Uterus (tissue), 4 donors: ENCODE measurements around the gene DLG5. TPM values are rescaled to one million over a fixed set of nuclear protein-coding genes. Genes with fewer than 3 reads are reported as not detected.

Experiments
- DNase-seq, 2 donors: peaks; one replicate each; pipeline ENCODE4 v3.0.0-alpha.2; 2019 to 2020
- H3K27ac ChIP-seq, 2 donors: fragments of 200-600 bp; sonication (generic); 1 replicate in 1 of 2; 2 replicates in 1 of 2; pipeline ENCODE4 v1.5.1; 2016 to 2018
- H3K27me3 ChIP-seq, 2 donors: fragments of 200-600 bp; sonication (generic); one replicate each; pipeline ENCODE4 v1.5.1; 2018 to 2019; ENCODE audit warnings: control low read depth in 1 of 2
- H3K36me3 ChIP-seq, 2 donors: fragments of 200-600 bp; sonication (generic); one replicate each; pipeline ENCODE4 v1.5.1; 2019; ENCODE audit warnings: control low read depth in 1 of 2
- H3K4me1 ChIP-seq, 2 donors: fragments of 200-600 bp; sonication (generic); one replicate each; pipeline ENCODE4 v1.5.1; 2018 to 2019; ENCODE audit warnings: control low read depth in 1 of 2
- H3K4me3 ChIP-seq, 2 donors: fragments of 200-600 bp; sonication (generic); 1 replicate in 1 of 2; 2 replicates in 1 of 2; pipeline ENCODE4 v1.5.1; 2018 to 2019; ENCODE audit warnings: mild to moderate bottlenecking in 1 of 2
- H3K9me3 ChIP-seq, 2 donors: fragments of 200-600 bp; sonication (generic); one replicate each; pipeline ENCODE4 v1.5.1; 2019; ENCODE audit warnings: control low read depth in 1 of 2
- CTCF ChIP-seq, 4 experiments: fragments of 200-600 bp in 2 of 4; fragments of 450-650 bp in 2 of 4; sonication (generic) in 2 of 4; IDR thresholded peaks; one replicate each; pipeline ENCODE4 v1.5.1; 2016 to 2019; ENCODE audit warnings: antibody characterized with exemption in 4 of 4, mild to moderate bottlenecking in 2 of 4, moderate library complexity in 1 of 4
- POLR2A ChIP-seq, 2 donors: fragments of 450-650 bp; IDR thresholded peaks; one replicate each; pipeline ENCODE4 v1.6.1; 2016; ENCODE audit warnings: antibody characterized with exemption in 2 of 2, mild to moderate bottlenecking in 1 of 2, moderate library complexity in 1 of 2
- intact Hi-C: fragments of 100-400 bp; cut with DNase I; formaldehyde crosslinking; loops from one replicate; pipeline ENCODE4 v1.15.1; 2023; ENCODE audit warnings: low total_unique reads
- total RNA-seq, 4 donors: library from RNA; depleted of rRNA in 3 of 4; stranded (reverse); fragments of >200 nt in 3 of 4; gene quantifications; one replicate each; pipeline versions ENCODE4 v1.1.0 to v1.2.4, GENCODE V29; 2014 to 2023
- donor health status: DM: yes; HTN: yes; CAD: no.

The DLG5 gene
- total RNA-seq, 4 donors from 2014 or later = 27.1 to 72.6 (median 46.5) TPM

GRCh38 chr10:77771851-77772250 lies 154.7 kb downstream of the DLG5 start:
- TF ChIP-seq POLR2A (IDR thresholded peaks at IDR 0.05) (no peak), CTCF (IDR thresholded peaks at IDR 0.05) (no peak)
- Histone ChIP-seq H3K4me3 (no peak overlapping the region), H3K27ac (no peak overlapping the region), H3K4me1 (no peaks in the 10 kb centered on the region), H3K27me3 (no peaks in the 10 kb centered on the region), H3K9me3 (no peaks in the 10 kb centered on the region), H3K36me3 (no peaks in the 10 kb centered on the region)
- DNase-seq = no peak
- intact Hi-C loops = no loop called here

GRCh38 chr10:77771450-77771849 lies 155.1 kb downstream of the DLG5 start:
- H3K27me3 ChIP-seq = no peaks in the 10 kb centered on the region
- no peak overlapping the region for H3K27ac ChIP-seq
- TF ChIP-seq POLR2A (IDR thresholded peaks at IDR 0.05) (no peak), CTCF (IDR thresholded peaks at IDR 0.05) (no peak)
- H3K9me3 ChIP-seq = no peaks in the 10 kb centered on the region
- H3K36me3 ChIP-seq = no peaks in the 10 kb centered on the region
- DNase-seq = no peak
- no peak overlapping the region for H3K4me3 ChIP-seq
- no peaks in the 10 kb centered on the region for H3K4me1 ChIP-seq
- intact Hi-C loops = no loop called here

- Histone ChIP-seq H3K9me3 (no peaks in the 10 kb centered on the region), H3K4me1 (no peaks in the 10 kb centered on the region), H3K4me3 (no peak overlapping the region), H3K36me3 (no peaks in the 10 kb centered on the region), H3K27ac (no peak overlapping the region), H3K27me3 (no peaks in the 10 kb centered on the region)
- no peak for DNase-seq
- intact Hi-C loops = no loop called here
- TF ChIP-seq CTCF (IDR thresholded peaks at IDR 0.05) (no peak), POLR2A (IDR thresholded peaks at IDR 0.05) (no peak)
Observed at GRCh38 chr10:77770868-77771175, 155.7 kb downstream of the DLG5 start.

- Histone ChIP-seq H3K36me3 (no peaks in the 10 kb centered on the region), H3K27me3 (no peaks in the 10 kb centered on the region), H3K27ac (no peak overlapping the region), H3K4me3 (no peak overlapping the region), H3K9me3 (no peaks in the 10 kb centered on the region), H3K4me1 (no peaks in the 10 kb centered on the region)
- TF ChIP-seq POLR2A (IDR thresholded peaks at IDR 0.05) (no peak), CTCF (IDR thresholded peaks at IDR 0.05) (no peak)
- intact Hi-C loops = no loop called here
- no peak for DNase-seq
Observed at GRCh38 chr10:77770081-77770867, 156.3 kb downstream of the DLG5 start.

- Histone ChIP-seq H3K27ac (no peak overlapping the region), H3K36me3 (no peaks in the 10 kb centered on the region), H3K9me3 (no peaks in the 10 kb centered on the region), H3K4me1 (no peaks in the 10 kb centered on the region), H3K4me3 (no peak overlapping the region), H3K27me3 (no peaks in the 10 kb centered on the region)
- no peak for DNase-seq
- intact Hi-C loops = no loop called here
- no peak for TF ChIP-seq POLR2A (IDR thresholded peaks at IDR 0.05)
- TF ChIP-seq CTCF (IDR thresholded peaks at IDR 0.05) = no peak
Observed at GRCh38 chr10:77768039-77768438, 158.5 kb downstream of the DLG5 start.
